Measurements from ENCODE around the gene FAM114A1. TPM values are rescaled to one million over a fixed set of nuclear protein-coding genes. Genes with fewer than 3 reads are reported as not detected.

FAM114A1 gene
- total and polyA plus RNA-seq, 2 of the 8 experiments (the other 6 are each of a cell fraction or from before 2014, with no cell fraction given): 9.5 to 12.0 TPM

DNA sequence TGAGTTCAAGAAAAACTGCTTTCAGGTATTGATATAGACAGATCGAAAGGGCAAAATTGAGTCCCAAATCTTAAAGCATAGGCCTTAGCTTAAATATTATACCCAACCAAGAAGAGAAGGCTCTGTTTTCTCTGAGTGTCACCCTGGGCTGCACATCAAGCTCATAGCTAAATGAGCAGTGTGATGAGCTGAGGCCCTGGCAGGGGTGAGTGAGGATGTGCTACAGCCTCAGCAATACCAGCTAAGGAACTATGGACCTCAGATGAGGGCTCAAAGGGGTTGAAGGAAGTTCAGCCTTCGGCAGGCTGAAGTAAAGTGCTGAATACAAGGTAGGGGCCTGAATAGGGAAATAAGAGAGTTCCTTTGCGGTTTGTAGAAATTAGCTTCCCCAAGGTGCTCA is 79.3 kb downstream of the FAM114A1 start:
- H3K4ac ChIP-seq (replicated peaks; ENCODE audit: insufficient read length, low read depth, low read length): no peak overlapping the region
- H2BK5ac ChIP-seq (ENCODE audit: low read depth, low read length): no peak overlapping the region
- H4K8ac ChIP-seq (ENCODE audit: extremely low read depth, insufficient read depth, low read length): no peak overlapping the region
- no peaks in the 10 kb centered on the region for H3K79me2 ChIP-seq (ENCODE audit: control insufficient read depth in 1 of 2, insufficient read depth in 2 of 2, low read length in 2 of 2)
- H3K4me1 ChIP-seq (replicated peaks in 1 of 4; ENCODE audit: control insufficient read depth in 3 of 4, insufficient read depth in 4 of 4, low read length in 3 of 4): no peaks in the 10 kb centered on the region
- H4K5ac ChIP-seq (ENCODE audit: insufficient read length, low read depth, low read length): no peak overlapping the region
- H2BK120ac ChIP-seq (replicated peaks; ENCODE audit: low read depth, low read length): no peak overlapping the region
- TF ChIP-seq CTBP2 (IDR thresholded peaks at IDR 0.05; ENCODE audit: borderline replicate concordance, insufficient read depth, insufficient read length, low read length): no peak
- TF ChIP-seq SRF (IDR thresholded peaks at IDR 0.05; ENCODE audit: low read depth, low read length): no peak
- TF ChIP-seq TEAD4 (IDR thresholded peaks at IDR 0.05; ENCODE audit: low read depth, low read length): no peak
- no peak for TF ChIP-seq NANOG (IDR thresholded peaks at IDR 0.05; ENCODE audit: insufficient read depth, low read depth, low read length, poor library complexity, severe bottlenecking)
- WGBS, 2 experiments (ENCODE audit: extremely low coverage in 1 of 2, insufficient coverage in 1 of 2, insufficient read length in 1 of 2, insufficient replicate concordance in 2 of 2, low coverage in 1 of 2, low lambda C conversion rate in 2 of 2, missing lambda C conversion rate in 1 of 2): 92% methylated on average over 3 of the region's 3 CpGs; no CpG with 5 or more reads in 1 of the 2 experiments
- no peaks in the 10 kb centered on the region for H3K79me1 ChIP-seq (ENCODE audit: low read depth, low read length)
- no peak overlapping the region for H3K56ac ChIP-seq (replicated peaks; ENCODE audit: insufficient read length, low read depth, low read length)
- H2BK15ac ChIP-seq (ENCODE audit: low read length): no peak overlapping the region
- POLR2A ChIA-PET (ENCODE audit: partially characterized antibody): no interaction called here
- H3K27me3 ChIP-seq (replicated peaks in 1 of 4; ENCODE audit: control insufficient read depth in 3 of 4, extremely low read depth in 1 of 4, insufficient read depth in 3 of 4, low read length in 3 of 4): no peaks in the 10 kb centered on the region
- CTCF ChIA-PET (ENCODE audit: partially characterized antibody): no interaction called here
- no peak overlapping the region for H2AK5ac ChIP-seq (ENCODE audit: low read depth, low read length)
- H3K4me3 ChIP-seq (ENCODE audit: extremely low read depth in 1 of 4, insufficient read depth in 2 of 4, low read depth in 3 of 4, low read length in 4 of 4): no peak overlapping the region
- no peak overlapping the region for H3K27ac ChIP-seq (ENCODE audit: low read depth, low read length)
- no peak overlapping the region for H3K14ac ChIP-seq (ENCODE audit: insufficient read length)
- no peak overlapping the region for H3K23ac ChIP-seq (ENCODE audit: insufficient read length)
- H3K36me3 ChIP-seq (ENCODE audit: control insufficient read depth in 2 of 4, insufficient read depth in 4 of 4, low read length in 3 of 4): no peaks in the 10 kb centered on the region
- no peak overlapping the region for H3K9ac ChIP-seq (replicated peaks in 1 of 4; ENCODE audit: extremely low read depth in 1 of 4, low read depth in 3 of 4, low read length in 3 of 4)
- FAIRE-seq (no peak), DNase-seq (ENCODE audit: low read depth in 1 of 2, low spot score in 2 of 2) (no peak)
- no peak overlapping the region for H2BK20ac ChIP-seq (ENCODE audit: low read length)
- H2BK12ac ChIP-seq (ENCODE audit: low read depth, low read length): no peak overlapping the region
- no peaks in the 10 kb centered on the region for H3K23me2 ChIP-seq (ENCODE audit: low read depth, low read length)
- no peaks in the 10 kb centered on the region for H4K20me1 ChIP-seq (replicated peaks in 1 of 2; ENCODE audit: control insufficient read depth in 1 of 2, insufficient read depth in 2 of 2, low read length in 2 of 2)
- H3K18ac ChIP-seq (ENCODE audit: extremely low read depth, low read length): no peak overlapping the region
- H4K91ac ChIP-seq (replicated peaks; ENCODE audit: insufficient read length, low read length): no peak overlapping the region
- H3K9me3 ChIP-seq (ENCODE audit: insufficient read depth in 2 of 2, low read depth in 1 of 2, low read length in 1 of 2): no peaks in the 10 kb centered on the region
- H2AFZ ChIP-seq (ENCODE audit: low read length): no peak overlapping the region
- no peak overlapping the region for H3K4me2 ChIP-seq (ENCODE audit: insufficient read depth in 1 of 2, low read depth in 2 of 2, low read length in 2 of 2)

Measured in H1 (cell line).